Fibroblast of lung (primary cell): ENCODE measurements around the gene PEF1.

Experiments
- EZH2 ChIP-seq: IDR thresholded peaks from 2 replicates; pipeline ENCODE4 v1.5.1; 2012; ENCODE audit warnings: low read length, control low read depth, mild to moderate bottlenecking; ENCODE audit errors: missing control alignments
- TF ChIP-seq, protein P1 (sequence below), 2 donors: IDR thresholded peaks in 1 of 2; conservative IDR thresholded peaks in 1 of 2; 1 replicate in 1 of 2; 2 replicates in 1 of 2; pipeline ENCODE4 v1.5.1; 2011 to 2012; ENCODE audit warnings: low read length in 2 of 2, control low read depth in 1 of 2, inconsistent platforms in 1 of 2, low read depth in 1 of 2, mild to moderate bottlenecking in 1 of 2

DNA sequence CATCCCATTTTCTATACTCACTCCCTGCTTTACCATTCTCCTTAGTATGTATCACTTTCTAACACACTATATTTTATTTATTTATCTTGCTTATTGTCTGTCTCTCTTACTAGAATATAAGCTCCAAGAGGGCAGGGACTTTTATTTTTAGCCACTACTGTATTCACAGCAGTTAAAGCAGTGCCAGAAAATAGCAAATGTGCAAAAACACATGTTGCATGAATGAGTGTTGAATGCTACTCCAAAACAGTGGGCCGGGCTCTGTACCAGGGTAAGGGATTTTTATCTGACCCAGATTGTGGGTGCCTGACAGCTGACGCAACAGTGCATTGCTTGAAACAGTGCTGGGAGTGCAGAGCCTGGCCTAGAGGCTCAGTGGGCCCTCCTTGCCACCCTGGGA lies 34.4 kb upstream of the PEF1 start:
- TF ChIP-seq, protein P1, sequence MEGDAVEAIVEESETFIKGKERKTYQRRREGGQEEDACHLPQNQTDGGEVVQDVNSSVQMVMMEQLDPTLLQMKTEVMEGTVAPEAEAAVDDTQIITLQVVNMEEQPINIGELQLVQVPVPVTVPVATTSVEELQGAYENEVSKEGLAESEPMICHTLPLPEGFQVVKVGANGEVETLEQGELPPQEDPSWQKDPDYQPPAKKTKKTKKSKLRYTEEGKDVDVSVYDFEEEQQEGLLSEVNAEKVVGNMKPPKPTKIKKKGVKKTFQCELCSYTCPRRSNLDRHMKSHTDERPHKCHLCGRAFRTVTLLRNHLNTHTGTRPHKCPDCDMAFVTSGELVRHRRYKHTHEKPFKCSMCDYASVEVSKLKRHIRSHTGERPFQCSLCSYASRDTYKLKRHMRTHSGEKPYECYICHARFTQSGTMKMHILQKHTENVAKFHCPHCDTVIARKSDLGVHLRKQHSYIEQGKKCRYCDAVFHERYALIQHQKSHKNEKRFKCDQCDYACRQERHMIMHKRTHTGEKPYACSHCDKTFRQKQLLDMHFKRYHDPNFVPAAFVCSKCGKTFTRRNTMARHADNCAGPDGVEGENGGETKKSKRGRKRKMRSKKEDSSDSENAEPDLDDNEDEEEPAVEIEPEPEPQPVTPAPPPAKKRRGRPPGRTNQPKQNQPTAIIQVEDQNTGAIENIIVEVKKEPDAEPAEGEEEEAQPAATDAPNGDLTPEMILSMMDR (conservative IDR thresholded peaks at IDR 0.05 in 1 of 2, IDR thresholded peaks at IDR 0.05 in 1 of 2; ENCODE audit: low read depth in 1 of 2, low read length in 2 of 2) = no peak
- no peak for TF ChIP-seq EZH2
